SH-SY5Y (cell line): Measurements from ENCODE around the gene PMIS2.

ENCODE experiments used
- GATA2 ChIP-seq: IDR thresholded peaks from 2 replicates; pipeline ENCODE4 v1.6.1; 2011; ENCODE audit warnings: mild to moderate bottlenecking, low read depth, low read length
- GATA3 ChIP-seq: IDR thresholded peaks from 2 replicates; pipeline ENCODE4 v1.6.1; 2011; ENCODE audit warnings: low read depth, mild to moderate bottlenecking, low read length, moderate library complexity

GRCh38 chr19:35542209-35542608, 43.8 kb upstream of the PMIS2 start:
- TF ChIP-seq GATA2 = no peak
- TF ChIP-seq GATA3 = no peak
